Stimulated activated CD4-positive, alpha-beta T cell treated with anti-CD3 and anti-CD28 coated beads, Interleukin-4, amount 100 ng/mL, for 24 hours (primary cell): Measurements from ENCODE around the gene C6orf163.
"Not testable (repeated sequence)": the region's sequence is repeated elsewhere in the genome, so short reads cannot be mapped to it uniquely, and the experiment has no call there.

Experiments
- DNase-seq: peaks from one replicate; pipeline ENCODE4 v3.0.0-alpha.2; 2020

The C6orf163 gene

GRCh38 chr6:87344731-87345130 lies at the start of gene C6orf163:
C6orf163 (plus strand) TSS chr6:87344813; CDS start chr6:87345100, 287 bp downstream.
- no peak for DNase-seq

- no peak for DNase-seq
Measured at GRCh38 chr6:87297119-87297518, 47.5 kb upstream of the C6orf163 start.

DNA sequence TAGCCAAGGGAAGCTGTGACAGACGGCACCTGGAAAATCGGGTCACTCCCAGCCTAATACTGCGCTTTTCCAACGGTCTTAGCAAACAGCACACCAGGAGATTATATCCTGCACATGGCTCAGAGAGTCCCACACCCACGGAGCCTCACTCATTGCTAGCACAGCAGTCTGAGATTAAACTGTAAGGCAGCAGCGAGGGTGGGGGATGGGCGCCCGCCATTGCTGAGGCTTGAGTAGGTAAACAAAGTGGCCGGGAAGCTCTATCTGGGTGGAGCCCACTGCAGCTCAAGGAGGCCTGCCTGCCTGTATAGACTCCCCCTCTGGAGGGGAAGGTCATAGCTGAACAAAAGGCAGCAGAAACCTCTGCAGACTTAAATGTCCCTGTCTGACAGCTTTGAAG lies 43.3 kb upstream of the C6orf163 start:
- DNase-seq: not testable (repeated sequence)

- no peak for DNase-seq
Measured at GRCh38 chr6:87308970-87309369, 35.6 kb upstream of the C6orf163 start.

GRCh38 chr6:87312860-87313259 lies 31.8 kb upstream of the C6orf163 start:
- DNase-seq: no peak

GRCh38 chr6:87315071-87315470 lies 29.5 kb upstream of the C6orf163 start:
- no peak for DNase-seq

- DNase-seq: no peak
Measured at GRCh38 chr6:87319271-87319987, 25.2 kb upstream of the C6orf163 start.

GRCh38 chr6:87322304-87323212 lies 22.1 kb upstream of the C6orf163 start, which contains the start of gene SMIM8:
SMIM8 (plus strand) TSS chr6:87322588; CDS start chr6:87337032, 14,444 bp downstream.
- peak; percentile 89 for DNase-seq

DNA sequence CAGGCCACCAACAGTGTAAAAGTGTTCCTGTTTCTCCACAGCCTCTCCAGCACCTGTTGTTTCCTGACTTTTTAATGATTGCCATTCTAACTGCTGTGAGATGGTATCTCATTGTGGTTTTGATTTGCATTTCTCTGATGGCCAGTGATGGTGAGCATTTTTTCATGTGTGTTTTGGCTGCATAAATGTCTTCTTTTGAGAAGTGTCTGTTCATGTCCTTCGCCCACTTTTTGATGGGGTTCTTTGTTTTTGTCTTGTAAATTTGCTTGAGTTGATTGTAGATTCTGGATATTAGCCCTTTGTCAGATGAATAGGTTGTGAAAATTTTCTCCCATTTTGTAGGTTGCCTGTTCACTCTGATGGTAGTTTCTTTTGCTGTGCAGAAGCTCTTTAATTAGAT lies 20.7 kb upstream of the C6orf163 start:
- DNase-seq: not testable (repeated sequence)

GRCh38 chr6:87330961-87331360 lies 13.7 kb upstream of the C6orf163 start:
- DNase-seq: no peak

- DNase-seq: no peak
Measured at GRCh38 chr6:87333033-87333432, 11.6 kb upstream of the C6orf163 start.

DNA sequence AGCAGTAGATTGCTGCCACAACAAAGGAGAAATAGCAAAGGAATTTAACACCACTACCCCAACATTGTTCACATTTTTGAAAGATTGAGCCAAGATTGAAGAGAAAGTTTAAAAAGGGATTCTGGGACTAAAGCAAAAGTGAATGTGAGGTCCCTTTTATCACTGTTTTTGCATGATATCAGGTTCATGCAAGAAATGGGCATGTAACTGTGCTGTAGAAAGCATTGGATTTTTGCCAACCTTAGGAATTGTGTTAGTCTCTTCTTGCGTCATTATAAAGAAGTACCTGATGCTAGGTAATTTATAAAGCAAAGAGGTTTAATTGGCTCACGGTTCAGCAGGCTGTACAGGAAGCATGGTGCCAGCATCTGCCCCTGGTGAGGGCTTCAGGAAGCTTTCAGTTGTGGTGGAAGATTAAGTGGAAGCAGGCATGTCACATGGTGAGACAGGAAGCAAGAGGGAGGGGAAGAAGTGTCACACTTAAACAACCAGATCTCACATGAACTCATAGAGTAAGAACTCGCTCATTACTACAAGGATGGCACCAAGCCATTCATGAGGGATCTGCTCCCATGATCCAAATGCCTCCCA lies 10.9 kb upstream of the C6orf163 start:
- DNase-seq: no peak

- no peak for DNase-seq
Measured at GRCh38 chr6:87334683-87335082, 9.9 kb upstream of the C6orf163 start.

DNA sequence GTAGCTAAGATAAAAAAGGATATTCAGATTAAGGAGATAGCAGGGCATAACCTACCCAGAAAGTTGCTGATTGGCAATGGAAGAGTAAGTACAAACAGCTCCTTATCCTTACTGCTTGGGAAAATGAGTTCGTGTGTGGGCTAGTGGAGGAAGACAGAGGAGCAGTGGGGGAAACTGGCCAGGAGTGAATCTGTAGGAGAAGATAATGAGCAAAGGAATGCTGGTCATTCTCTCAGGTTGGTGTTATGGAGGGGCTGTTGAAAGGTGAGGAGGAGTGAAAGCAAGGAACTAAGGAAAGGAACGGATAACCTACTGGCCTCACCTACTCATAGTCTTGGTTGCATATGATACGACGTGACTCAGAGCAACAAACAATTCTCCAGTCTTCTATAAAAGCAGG lies 8.2 kb upstream of the C6orf163 start:
- no peak for DNase-seq

DNA sequence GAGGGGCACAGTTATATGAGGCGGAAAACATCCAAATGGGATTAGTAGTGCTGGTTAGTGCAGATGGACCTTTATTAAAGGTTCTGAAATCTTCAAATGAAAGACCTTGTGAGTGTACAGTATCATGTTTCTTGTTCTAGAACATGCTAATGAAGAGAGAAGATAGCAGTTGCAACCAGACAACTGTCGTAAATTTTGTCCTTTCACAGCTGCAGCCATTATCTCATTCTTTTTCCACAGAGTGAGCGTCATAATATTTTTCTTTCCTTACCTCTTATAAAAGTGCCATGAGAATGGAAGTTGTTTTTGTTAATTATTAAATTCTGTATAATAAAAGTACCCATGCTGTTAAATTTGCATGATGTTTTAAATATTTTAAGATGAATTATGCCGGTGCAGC lies 4.4 kb upstream of the C6orf163 start:
- DNase-seq: no peak

DNA sequence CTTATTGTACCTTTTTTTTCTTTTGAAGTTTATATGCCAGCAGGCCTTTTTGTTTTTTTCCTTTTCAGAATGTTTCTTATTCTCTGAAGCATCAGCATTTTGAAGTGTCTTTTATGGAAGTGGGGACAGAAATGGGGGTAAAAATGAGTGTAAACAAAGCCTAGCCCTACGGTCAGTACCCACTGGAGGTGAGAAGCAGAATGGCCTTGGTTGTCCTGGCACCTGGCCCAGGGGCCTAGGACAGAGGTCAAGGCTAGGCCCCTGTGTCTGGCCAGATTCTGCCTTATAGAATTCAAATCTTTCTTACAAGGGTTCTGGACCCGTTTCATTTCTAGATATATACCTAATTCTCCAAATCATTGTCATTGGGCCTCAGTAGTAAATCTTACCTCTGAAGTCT lies 3.5 kb upstream of the C6orf163 start:
- DNase-seq: no peak

DNA sequence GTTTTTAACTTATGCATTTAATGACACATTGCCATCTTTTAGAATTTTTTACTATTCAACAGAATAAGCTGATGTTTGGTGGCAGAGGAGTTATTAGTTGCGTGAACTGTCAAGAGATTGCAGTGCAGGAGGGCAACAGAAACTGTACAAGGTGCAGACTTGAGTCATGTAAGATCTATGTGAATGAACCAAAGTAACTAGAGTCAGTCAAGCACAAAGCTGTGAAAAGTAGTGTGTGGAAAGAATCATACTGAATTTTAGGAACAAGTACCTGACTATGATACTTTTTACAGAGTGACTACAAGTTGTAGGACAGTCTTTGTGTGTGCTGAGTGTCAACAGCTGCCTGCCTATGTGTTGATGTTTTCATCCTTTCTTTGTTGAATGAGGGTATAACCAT lies 2.7 kb upstream of the C6orf163 start:
- no peak for DNase-seq

GRCh38 chr6:87342829-87343228 lies 1.8 kb upstream of the C6orf163 start:
- no peak for DNase-seq

- DNase-seq: no peak
Measured at GRCh38 chr6:87346700-87347099, 2.1 kb downstream of the C6orf163 start.

DNA sequence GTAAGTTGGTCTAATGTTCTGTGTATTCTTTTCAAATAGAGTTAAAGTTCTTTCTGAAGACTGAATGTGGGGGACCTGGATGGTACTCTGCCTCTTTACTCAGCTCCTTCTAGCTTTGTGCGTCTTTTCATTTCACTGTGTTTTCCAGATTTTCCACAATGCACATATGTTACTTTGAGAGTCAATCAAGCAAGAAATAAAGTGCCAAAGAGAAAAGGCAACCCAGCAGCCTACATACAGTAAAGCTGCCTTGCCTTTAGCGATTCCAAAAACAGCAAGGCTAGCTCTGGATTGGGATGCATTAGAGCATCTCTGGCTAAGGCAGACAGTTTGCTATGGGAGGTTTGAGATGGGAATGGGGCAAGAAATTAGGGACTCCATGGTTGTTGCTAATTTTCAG lies 5.3 kb downstream of the C6orf163 start:
- DNase-seq: no peak

DNA sequence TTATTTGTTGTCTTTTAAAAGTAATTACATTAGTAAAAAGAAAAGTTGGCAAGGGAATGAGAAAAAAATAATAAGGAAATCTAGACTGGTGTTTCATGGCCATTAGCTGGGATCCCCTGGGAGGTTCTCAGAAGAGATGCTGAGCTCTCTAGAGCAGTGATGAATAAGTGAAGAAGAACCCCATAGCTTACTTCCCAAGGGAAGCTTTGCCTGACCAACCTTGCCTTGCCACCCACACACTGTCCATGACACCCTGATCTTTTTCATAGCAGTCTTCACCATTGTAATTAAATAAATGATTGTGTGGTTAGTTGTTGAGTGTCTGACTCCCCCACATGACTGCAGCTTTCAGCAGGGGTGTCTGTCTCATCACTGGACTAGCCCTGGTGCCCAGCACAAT lies 5.9 kb downstream of the C6orf163 start:
- no peak for DNase-seq

DNA sequence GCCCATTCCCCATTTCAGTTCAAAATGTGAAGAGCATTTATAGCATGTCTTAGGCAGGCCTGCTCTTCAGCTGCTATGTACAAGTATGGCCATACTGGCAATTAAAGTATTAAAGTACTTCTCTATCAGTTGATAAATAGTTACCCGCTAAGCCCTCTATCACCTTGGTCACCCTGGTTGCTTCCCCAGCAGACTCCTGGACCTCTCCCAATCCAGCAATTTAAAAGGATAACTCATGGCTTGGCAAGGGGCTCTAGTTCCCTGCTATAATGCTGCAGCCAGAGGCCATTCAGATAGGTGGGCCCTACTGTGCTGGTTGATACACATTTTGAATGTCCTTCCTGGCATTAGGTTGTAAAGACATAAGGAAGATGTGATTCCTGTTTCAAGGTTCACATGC lies 7.0 kb downstream of the C6orf163 start:
- no peak for DNase-seq

DNA sequence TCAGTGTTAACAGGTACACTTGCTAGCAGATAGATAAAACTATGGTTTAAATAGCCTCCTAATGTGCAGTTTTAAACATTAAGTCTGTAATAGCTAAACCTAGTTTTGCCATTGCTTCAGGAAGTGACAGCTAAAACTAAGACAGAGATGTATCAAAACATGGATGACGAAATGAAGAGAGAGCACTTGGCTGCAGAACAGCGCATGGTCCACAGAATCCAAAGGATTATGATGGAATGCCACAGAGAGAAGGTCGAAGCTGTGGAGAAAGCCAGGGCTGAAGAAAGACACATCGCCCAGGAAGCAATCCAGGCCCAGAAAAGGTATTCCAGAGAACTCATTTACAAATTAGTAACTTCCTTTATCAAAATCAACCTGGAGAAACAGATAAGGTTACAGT lies 11.6 kb downstream of the C6orf163 start:
- DNase-seq: no peak
